Measurements from ENCODE around the gene KCNQ1.

The KCNQ1 gene

DNA sequence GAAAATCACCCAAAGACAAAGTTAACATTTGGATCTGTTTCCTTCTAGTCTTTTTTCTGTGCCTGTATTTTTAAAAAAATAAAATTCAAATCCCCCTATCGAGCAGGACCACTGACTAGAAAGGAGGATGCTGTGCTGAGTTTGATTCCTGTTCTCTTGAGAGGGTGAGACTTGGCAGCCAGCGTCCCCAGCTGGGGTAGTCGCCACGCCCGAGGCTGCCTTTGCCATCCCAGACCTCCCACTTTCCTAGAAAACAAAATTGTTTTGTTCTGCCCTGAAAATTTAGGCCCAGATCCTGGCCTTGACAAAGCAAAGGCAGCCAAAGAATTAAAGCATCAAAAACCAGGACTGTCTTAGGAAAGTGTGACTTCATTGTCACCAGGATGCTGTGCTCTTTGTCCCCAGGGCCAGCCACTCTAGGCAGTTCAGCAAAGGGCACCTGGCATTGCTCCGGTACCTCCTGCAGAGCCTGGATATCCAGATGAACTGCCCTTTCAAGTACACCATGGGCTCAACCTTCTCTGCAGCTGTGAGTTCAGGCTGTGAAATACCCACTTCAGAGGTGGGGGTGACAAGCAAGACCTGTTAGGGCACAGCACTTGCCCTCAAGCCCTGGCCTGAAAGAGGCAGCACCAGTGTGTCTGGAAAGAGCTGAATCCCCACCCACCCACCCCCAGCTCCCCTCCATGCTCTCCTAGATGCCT lies 210.4 kb downstream of the KCNQ1 start:
- DNase-seq, result no peak

DNA sequence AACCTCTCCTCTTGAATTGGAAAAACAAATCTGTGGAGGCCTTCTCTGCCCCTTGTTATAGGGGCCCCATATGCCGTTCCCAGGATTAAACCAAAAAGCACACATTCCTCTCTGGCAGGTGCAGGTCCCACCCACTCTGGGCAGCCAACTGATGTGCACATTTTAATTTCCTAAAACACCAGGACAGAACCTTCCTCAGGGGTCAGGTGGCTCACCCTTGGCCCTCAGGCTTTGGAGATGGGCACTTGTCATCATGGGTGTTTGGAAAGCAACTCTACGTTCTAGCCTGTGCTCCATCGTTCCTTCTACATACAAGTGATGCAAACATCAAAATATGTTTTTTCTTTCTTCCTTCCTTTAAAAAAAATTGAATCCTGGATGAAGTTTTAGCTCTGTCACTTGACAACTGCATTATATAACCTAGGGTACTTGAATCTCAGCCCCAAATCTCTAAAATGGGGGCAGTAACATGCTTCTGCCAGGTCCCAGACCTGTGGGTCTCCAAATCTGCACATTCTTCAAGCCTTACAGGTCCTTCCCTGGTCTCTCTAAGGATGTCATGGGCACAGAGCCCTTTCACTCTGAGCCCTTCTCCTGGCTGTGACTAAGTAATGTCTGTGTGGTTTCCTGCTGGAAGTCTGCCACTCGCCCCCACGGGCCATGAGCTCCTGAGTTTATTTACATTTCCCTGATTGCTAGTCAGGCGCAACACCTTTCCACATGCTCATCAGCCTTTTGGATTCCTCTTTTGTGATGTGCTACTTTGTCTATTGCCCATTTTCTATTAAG lies 211.2 kb downstream of the KCNQ1 start:
- DNase-seq, result no peak

DNA sequence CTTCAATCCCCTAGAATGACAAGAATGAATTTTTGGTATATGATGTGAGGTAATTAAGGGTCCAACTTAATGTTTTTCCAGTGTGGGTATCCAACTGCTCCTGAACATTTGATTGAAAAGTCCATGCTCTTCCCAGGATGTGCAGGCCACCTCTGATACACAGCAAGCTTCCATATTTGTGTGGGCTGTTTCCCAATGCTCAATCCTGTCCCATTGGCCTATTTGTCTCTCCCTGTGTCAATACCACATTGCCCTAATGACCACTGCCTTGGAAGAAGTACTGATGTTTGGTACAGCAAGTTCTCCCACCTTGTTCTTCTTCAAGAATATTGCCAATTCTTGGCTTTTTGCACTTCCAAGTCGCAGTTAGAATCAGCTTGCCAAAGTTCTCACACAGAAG lies 212.1 kb downstream of the KCNQ1 start:
- DNase-seq, result no peak

GRCh38 chr11:2657697-2658284 lies 213.0 kb downstream of the KCNQ1 start:
- no peak for DNase-seq

GRCh38 chr11:2660357-2660939 lies 215.6 kb downstream of the KCNQ1 start:
- DNase-seq, result no peak

- no peak for DNase-seq
Observed at GRCh38 chr11:2661173-2662023, 216.6 kb downstream of the KCNQ1 start.

GRCh38 chr11:2662024-2662312 lies 217.2 kb downstream of the KCNQ1 start:
- no peak for DNase-seq

DNA sequence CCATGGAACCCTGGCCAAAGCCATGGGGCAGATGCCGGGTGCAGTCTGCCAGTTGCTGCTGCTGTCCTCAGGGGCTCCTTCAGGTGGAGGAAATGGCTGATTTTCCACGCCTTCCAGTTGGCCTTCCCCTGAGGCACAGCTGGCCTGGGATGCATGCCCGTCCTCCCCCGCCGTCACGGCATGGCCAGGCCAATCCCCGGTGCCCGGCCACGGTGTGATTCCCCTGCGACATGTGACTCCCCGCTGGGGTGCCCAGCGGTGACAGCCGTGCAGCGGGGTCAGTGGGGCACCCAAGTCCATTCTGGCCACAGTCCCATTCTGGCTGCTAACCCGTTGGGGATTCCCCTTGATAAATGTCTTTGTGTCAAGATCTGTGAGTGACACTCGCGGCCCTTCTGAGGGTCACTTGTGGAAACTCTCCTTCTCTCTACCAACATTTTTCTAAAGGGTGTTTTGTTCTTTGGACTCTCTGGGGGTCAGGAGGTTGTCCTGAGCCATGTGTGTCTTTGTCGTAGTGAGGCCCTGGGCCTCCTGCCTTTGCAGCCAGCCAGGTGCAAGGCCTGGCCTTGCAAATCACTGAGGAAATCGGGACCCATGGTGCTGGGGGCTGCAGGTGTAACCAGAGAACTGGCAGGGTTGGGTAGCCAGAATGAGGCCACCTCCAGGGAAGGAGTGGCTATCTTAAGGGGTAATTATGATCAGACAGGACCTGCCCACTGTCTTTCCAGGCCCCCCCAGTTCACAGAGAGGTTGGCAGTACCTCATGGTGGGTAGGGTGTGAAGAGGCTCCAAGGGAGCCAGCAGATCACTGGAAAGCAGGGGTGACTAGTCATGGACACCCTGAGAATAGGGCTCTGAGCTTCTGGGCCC lies 217.9 kb downstream of the KCNQ1 start:
- no peak for DNase-seq

- DNase-seq, result no peak
Observed at GRCh38 chr11:2663506-2663905, 218.7 kb downstream of the KCNQ1 start.

- no peak for DNase-seq
Observed at GRCh38 chr11:2663915-2664314, 219.1 kb downstream of the KCNQ1 start.

DNA sequence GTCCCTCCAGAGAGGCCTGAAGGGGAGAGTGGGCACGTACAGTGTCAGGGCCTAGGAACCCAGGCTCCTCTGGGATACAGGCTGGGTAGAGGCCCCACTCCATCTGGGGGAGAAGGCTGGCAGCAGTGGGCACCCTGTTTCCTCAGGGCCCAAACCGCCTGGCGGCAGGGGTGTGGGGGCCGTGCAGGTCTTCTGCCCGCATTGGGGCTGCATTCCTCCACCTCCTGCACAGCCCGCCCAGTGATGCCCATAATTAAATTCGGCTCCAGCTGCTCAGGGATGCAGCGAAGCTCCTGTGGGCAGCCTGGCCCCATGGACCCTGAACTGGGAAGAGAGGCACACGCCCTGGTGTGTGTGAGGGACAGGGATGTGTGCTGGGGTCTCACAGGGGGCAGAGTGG lies 219.6 kb downstream of the KCNQ1 start:
- no peak for DNase-seq

GRCh38 chr11:2664791-2665525 lies 220.2 kb downstream of the KCNQ1 start:
- no peak for DNase-seq

DNA sequence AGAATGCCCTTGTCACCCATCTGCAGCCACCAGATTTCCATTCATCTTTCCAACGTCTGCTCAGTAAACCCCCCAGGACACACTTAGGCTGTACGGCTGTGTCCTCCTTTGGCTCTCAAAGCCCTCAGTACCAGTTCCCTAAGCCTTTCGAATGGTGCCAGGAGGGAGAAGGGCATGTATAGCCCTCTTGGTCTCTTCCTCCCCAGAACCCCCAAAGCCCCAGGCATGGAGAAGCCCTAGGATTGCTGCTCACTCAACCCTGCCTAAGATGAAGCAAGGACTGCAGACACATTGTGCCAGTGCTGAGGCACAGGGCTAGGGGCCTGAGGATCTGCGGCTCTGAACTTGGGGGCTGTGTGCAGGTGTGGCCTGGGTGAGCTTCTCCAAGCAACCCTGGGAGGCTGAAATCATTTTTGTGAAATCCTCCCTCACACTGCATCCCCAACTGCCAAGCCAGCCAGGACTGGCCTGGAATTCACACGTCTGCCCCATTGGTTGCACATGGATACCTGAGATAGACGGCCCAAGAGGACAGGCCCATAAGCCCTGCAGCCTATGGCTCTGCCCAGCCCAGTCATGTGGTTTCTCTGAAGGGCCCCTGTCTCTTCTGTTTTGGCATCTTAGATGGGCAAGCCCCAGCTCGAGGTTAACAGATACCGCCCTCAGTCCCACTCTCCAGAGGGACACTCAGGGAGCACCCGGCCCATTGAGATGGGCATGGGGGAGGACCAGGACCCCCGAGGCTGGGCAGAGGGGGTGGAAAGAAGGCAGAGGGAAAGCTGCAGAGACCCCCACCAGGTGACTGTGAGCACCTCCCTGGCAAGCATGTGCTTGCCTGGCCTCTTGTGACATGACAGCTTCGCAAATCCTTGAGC lies 221.0 kb downstream of the KCNQ1 start:
- DNase-seq, result no peak

DNA sequence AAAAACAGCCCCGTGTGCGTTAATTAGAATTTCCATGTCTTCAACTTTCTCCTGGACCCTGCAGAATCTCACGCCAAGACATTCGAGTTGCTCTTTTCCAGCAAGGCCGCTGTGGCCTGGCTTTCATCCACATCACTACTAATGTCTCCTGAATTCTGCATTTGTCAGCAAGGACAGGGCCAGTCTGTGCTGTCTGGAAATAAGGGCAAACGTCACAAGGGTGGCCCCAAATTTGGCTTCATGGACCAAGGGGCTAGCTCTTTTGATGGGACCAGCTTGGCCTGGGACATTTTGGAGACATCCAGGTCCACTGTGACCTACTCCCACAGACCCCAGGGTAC lies 221.6 kb downstream of the KCNQ1 start:
- no peak for DNase-seq

GRCh38 chr11:2666828-2667570 lies 222.2 kb downstream of the KCNQ1 start:
- no peak for DNase-seq

DNA sequence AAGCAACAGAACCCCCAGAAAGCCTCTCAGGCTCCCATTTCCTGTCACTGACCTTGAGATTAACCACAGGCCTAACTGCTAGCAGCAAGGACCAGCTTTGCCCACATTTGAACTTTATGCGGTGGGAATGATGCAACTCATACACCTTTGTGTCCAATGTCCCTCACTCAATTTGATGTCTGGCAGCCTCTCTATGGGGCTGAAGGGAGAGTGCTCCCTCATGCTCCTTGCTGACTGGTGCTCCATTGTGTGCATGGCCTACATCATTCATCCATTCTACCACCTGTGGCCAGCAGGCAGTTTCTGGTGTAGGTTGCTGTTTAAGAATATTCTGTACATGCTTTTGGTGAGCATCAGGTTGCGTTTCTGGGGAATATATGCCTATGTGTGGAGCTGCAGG lies 223.1 kb downstream of the KCNQ1 start:
- DNase-seq, result no peak

- DNase-seq, result no peak
Observed at GRCh38 chr11:2668876-2669275, 224.1 kb downstream of the KCNQ1 start.

DNA sequence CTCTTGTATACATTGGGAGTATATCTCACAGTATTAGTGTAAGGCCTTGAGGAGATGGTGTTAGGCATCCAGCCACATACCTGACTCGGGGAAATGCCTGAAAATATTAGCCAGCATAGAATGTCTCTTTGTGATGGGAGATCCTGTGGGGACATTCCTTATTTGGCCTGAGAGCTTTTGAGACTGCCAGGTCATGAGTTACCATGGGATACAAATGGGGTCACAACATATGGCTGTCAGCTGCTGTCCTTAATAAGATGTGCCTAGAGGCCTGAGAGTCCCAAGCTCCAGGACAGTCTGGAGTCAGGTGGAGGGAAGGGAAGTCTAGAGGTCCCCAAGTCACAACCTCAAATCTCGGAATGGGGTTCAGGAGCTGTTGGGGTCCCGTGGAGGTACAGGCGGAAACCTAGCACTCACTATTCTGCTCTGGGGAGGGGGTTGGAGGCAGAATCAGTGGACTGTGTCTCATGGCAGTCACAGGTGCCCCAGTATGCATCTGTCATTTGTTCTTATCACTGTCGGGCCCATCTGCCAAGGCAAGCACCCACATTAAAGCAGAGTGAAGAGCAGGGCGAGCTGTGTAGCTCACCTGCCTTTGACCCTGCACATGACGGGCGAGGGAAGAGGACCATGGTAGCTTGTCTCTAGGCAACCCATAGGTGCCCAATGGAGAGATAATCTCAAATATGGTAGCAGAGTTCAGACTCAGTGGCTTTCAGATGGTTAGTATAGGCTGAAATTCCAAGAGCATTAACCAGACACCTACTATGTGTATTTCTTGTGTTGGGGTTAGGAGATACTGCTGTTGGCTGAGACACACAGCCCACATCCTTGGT lies 225.0 kb downstream of the KCNQ1 start:
- no peak for DNase-seq

Data from T-helper 1 cell (primary cell).